ENCODE data around the gene ZDHHC23.

The ZDHHC23 gene

DNA sequence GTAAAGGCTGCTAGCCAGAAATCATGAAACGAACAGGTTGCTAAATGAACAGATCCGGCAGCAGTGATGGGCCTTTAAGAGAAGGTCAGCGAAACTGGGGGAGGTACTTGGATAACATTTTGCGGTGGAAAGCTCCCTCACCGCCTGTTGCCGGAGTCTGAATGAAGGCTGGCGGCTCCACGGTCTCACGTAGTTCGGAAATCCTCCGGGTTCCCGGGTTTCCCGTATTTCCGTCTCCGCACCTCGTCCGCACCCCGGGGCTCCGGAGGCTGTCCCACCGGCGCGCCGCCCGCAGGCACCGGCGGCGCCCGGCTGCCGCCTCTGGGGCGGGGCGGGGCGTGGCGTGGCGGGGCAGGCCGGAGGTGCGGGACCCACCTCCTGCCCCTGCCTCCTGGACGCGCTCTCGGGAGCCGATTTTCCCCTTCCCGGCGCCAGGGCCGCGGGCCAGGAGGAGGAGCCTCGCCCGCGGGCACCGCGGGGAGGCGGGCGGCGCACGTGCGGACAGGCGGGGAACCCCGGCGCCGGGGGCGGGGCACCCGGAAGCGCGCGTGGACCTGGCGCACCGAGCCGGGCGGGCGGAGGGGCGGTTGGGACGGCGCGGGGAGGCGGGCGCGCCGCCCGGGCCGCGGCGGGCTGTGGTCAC, at the start of gene ZDHHC23:
Gene ZDHHC23, plus strand, starts transcription at position 642 of the 643 bp plus-strand sequence. CDS start 790 bp downstream, outside the sequence.
- no peak for DNase-seq (ENCODE audit: low read depth, low spot score)

GRCh38 chr3:113898892-113899291, 48.9 kb upstream of the ZDHHC23 start:
- DNase-seq (ENCODE audit: low read depth, low spot score) = no peak

DNA sequence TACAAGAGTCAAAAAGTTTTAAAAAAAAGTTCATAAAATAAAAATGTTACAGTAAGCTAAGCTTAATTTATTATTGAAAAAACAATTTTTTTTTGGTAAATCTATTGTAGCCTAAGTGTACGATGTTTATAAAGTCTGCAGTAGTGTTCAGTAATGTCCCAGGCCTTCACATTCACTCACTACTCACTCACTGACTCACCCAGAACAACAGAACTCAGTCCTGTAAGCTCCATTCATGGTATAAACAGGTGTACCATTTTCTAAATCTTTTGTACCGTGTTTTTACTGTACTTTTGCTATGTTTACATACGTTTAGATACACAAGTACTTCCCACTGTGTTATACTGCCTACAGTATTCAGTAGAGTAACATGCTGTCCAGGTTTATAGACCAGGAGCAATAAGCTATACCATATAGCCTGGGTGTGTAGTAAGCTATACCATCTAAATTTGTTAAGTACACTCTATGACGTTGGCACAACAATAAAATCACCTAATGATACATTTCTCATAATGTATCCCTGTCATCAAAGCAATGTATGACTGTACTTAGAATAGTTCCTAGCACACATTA, 41.2 kb upstream of the ZDHHC23 start:
- no peak for DNase-seq (ENCODE audit: low read depth, low spot score)

- no peak for DNase-seq (ENCODE audit: low read depth, low spot score)
Measured at GRCh38 chr3:113908133-113908532, 39.7 kb upstream of the ZDHHC23 start.

DNA sequence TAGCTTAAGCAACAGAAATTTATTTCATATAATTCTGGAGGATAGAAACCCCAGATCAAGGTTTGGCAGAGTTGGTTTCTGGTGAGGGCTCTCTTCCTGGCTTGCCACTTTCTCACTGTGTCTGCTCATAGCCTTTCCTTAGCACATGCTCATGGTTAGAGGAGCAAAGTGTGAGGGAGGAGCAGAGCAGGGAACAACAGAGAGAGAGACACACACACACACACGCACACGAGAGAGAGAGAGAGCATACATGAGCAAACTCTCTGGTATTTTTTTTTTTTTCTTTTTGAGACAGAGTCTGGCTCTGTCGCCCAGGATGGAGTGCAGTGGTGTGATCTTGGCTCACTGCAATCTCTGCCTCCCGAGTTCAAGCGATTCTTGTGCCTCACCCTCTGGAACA, 36.8 kb upstream of the ZDHHC23 start:
- DNase-seq (ENCODE audit: low read depth, low spot score) = no peak

- peak; percentile 42 for DNase-seq (ENCODE audit: low read depth, low spot score)
Measured at GRCh38 chr3:113912552-113913236, 35.1 kb upstream of the ZDHHC23 start.

DNA sequence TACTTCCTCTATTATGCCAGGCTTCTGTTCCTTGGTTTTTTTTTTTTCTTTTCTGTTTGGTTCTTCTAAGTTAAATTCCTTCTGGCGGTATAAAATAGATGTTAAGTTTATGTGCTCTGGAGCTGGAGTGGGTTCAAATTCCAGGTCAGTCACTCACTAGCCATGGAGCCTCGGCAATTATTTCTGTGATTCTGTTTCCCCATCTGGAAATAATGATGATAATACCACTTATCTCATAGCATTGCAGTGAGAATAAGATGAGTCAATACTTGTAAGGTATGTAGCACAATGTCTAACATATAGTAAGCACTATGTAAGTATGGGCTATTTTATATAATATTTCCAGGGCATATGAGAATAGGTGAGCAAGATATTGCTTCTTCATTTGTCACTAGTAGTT, 33.2 kb upstream of the ZDHHC23 start:
- no peak for DNase-seq (ENCODE audit: low read depth, low spot score)

GRCh38 chr3:113927556-113927955, 20.3 kb upstream of the ZDHHC23 start:
- no peak for DNase-seq (ENCODE audit: low read depth, low spot score)

GRCh38 chr3:113946831-113947230, 982 bp upstream of the ZDHHC23 start:
- DNase-seq (ENCODE audit: low read depth, low spot score) = no peak

DNA sequence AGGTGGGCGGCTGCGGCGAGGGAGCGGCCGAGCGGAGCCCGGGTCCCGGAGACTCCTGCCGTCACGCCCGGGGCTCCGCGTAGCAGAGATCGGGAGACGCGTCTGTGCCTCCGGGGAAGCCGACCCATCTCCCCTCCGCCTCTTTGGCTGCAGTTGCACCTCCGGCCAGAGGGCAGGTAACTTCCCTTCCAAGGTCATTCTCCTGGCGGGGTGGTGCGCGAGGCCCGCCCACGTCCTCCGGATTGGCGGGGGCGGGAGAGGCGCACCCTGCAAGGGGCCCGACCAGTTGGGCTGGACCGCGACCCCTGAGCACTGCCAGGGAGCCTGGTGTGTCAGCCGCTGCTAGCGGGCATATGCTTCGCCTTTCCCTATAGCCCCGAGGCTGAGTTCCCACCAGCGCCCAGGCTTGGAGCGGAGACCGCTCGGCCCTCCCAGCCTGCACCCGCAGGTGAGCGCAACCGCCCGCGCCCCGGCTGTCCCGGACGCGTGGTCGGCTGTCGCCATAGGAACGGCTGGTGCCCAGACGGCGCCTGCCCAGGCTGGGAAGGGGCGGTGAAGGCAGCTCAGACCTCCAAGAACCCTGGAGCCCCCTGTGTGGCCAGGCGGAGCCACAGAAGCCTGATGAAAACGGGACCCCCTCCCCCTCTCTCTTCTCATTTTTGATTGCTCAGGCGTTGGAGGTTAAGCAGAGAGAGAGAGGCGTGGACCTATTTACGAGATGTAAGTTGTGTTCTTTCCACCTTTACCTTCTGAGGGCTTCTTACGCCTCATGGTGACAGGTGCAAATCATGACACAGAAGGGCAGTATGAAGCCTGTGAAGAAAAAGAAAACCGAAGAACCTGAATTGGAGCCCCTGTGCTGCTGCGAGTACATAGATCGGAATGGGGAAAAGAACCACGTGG, 453 bp downstream of the ZDHHC23 start:
- no peak for DNase-seq (ENCODE audit: low read depth, low spot score)

DNA sequence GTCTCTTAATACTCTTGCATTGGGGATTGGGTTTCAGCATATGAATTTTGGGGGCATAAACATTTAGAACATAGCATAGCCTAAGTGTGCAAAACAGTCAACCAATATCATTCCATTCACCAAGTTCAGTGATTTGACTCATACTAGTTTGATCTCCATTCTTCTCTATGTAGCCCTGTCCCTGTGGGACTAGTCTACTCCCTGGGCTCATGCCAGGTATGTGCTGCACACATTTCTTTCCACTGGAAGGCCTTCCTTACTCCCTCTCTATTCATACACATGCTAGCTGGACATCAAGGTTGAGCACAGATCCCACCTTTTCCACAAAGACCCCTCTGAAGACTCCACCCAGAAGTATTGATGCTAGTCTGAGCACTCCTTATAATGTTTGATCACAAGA, 5.1 kb downstream of the ZDHHC23 start:
- no peak for DNase-seq (ENCODE audit: low read depth, low spot score)

- no peak for DNase-seq (ENCODE audit: low read depth, low spot score)
Measured at GRCh38 chr3:113953677-113954076, 5.9 kb downstream of the ZDHHC23 start.

GRCh38 chr3:113954091-113954685, 6.4 kb downstream of the ZDHHC23 start:
- no peak for DNase-seq (ENCODE audit: low read depth, low spot score)

DNA sequence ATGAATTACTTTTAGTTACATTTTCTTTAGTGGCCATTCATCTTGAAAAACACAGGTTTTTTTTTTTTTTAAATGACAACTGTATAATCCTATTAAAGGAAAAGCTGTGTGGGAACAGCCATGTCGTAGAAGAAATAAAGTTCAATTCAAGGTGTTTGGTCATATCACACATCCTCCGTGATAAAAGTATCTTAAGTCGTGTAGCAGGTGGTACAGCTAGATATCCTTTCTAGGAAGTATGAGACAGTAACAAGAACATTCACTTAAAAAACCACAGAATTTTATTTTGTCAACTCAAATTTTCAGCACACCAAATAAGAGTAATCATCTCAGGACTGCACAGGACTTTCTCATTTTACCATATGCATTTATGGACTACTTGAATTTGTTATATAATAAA, 16.1 kb downstream of the ZDHHC23 start:
- no peak for DNase-seq (ENCODE audit: low read depth, low spot score)

GRCh38 chr3:113966172-113966571, 18.4 kb downstream of the ZDHHC23 start:
- no peak for DNase-seq (ENCODE audit: low read depth, low spot score)

DNA sequence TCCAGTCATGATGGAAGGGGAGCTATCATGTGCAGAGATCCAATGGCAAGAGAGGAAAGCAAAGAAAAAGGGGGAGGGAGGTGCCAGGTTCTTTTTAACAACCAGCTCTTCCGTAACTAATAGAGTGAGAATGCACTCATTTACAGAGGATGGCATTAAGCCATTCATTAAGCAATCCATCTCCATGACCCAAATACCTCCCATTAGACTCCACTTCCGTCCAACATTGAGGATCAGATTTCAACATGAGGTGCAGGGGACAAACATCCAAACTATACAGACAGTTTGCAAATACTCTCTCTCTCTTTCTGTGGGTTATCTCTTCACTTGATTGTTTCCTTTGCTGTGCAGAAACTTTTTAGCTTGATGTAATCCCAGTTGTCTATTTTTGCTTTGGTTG, 21.2 kb downstream of the ZDHHC23 start:
- DNase-seq (ENCODE audit: low read depth, low spot score) = no peak

DNA sequence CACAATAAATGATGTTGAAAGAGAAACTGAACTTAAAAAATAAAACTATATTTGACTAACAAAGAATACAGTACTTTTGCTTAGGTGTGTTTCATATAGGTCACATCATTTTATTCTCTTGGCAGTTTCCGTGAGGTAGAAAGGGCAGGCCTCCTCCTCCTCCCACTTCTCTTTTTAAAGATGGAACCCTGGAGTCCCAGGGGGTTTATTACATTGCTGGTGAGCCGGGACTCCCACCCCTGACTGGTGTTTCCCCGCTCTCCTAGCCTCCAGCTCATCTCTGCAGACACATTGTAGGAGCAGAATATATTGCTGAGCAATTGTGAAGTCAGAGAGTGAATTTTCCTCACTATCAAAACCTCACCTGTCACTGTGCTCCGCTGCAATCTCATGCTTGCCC, 30.0 kb downstream of the ZDHHC23 start:
- no peak for DNase-seq (ENCODE audit: low read depth, low spot score)

GRCh38 chr3:113979916-113980315, 32.1 kb downstream of the ZDHHC23 start:
- no peak for DNase-seq (ENCODE audit: low read depth, low spot score)

DNA sequence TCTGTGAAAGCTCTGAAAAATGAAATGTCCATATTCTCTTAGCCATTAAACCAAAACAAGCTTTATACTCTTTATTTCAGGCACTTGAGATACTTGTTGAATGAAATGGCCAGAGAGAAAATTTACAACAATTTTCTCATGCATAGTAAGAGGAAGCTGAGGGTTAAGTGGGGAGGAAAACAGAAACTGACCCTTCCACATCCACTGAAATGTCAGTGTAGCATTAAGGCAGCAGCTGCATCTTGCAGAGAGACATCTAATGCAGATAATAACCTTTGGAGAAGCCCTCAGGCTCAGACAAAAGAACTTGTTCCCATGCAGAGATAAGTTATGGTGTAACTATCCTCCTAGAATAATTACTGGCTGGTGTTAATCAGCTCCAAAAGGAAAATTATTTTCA, 34.0 kb downstream of the ZDHHC23 start:
- DNase-seq (ENCODE audit: low read depth, low spot score) = no peak

GRCh38 chr3:113983544-113983943, 35.7 kb downstream of the ZDHHC23 start:
- no peak for DNase-seq (ENCODE audit: low read depth, low spot score)

- DNase-seq (ENCODE audit: low read depth, low spot score) = no peak
Measured at GRCh38 chr3:113985541-113985940, 37.7 kb downstream of the ZDHHC23 start.

GRCh38 chr3:114005481-114005880, 57.7 kb downstream of the ZDHHC23 start:
- DNase-seq (ENCODE audit: low read depth, low spot score) = no peak

Measured in iPS DF 19.7 (cell line).